HepG2 (cell line): ENCODE results near the gene CD164L2.

ENCODE experiments used
- MAFK ChIP-seq, 2 experiments: IDR thresholded peaks in 1 of 2; conservative IDR thresholded peaks in 1 of 2; 2 replicates each; pipeline ENCODE4 v1.6.1; 2011; ENCODE audit warnings: improper control_type of control experiment in 2 of 2, low read length in 2 of 2
- ZNF124 ChIP-seq: sonication (generic); formaldehyde crosslinking; IDR thresholded peaks from 2 replicates; pipeline ENCODE4 v1.4.0; 2020; ENCODE audit warnings: missing genetic modification reagents
- TF ChIP-seq, protein P1 (sequence below), 2 experiments: IDR thresholded peaks; 2 replicates each; pipeline ENCODE4 v1.6.1; 2011 to 2012; ENCODE audit warnings: low read length in 2 of 2, borderline replicate concordance in 1 of 2, low read depth in 1 of 2, mild to moderate bottlenecking in 1 of 2, moderate library complexity in 1 of 2

DNA sequence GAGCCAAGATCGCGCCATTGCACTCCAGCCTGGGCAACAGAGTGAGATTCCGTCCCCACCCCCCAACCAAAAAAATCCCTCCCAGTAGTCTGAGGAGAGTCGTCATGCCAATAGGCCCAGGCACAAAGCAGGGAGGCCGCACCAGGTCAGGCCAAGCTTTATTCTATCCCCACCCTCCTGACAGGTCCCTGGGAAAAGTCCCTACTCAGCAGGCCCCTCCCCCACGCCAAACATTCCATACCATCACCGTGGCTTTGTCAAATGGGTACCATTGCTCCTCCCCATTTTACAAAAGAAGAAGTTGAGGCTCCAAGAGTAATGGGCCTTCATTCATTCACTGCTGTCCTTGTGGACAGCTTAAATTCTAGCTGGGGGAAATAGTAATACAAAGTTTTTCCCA, 14.6 kb upstream of the CD164L2 start:
- TF ChIP-seq MAFK (conservative IDR thresholded peaks at IDR 0.05 in 1 of 2, IDR thresholded peaks at IDR 0.05 in 1 of 2; ENCODE audit: low read length in 2 of 2) (no peak), ZNF124 (no peak)
- TF ChIP-seq, protein P1, sequence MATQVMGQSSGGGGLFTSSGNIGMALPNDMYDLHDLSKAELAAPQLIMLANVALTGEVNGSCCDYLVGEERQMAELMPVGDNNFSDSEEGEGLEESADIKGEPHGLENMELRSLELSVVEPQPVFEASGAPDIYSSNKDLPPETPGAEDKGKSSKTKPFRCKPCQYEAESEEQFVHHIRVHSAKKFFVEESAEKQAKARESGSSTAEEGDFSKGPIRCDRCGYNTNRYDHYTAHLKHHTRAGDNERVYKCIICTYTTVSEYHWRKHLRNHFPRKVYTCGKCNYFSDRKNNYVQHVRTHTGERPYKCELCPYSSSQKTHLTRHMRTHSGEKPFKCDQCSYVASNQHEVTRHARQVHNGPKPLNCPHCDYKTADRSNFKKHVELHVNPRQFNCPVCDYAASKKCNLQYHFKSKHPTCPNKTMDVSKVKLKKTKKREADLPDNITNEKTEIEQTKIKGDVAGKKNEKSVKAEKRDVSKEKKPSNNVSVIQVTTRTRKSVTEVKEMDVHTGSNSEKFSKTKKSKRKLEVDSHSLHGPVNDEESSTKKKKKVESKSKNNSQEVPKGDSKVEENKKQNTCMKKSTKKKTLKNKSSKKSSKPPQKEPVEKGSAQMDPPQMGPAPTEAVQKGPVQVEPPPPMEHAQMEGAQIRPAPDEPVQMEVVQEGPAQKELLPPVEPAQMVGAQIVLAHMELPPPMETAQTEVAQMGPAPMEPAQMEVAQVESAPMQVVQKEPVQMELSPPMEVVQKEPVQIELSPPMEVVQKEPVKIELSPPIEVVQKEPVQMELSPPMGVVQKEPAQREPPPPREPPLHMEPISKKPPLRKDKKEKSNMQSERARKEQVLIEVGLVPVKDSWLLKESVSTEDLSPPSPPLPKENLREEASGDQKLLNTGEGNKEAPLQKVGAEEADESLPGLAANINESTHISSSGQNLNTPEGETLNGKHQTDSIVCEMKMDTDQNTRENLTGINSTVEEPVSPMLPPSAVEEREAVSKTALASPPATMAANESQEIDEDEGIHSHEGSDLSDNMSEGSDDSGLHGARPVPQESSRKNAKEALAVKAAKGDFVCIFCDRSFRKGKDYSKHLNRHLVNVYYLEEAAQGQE (IDR thresholded peaks at IDR 0.05; ENCODE audit: borderline replicate concordance in 1 of 2, low read depth in 1 of 2, low read length in 2 of 2) = no peak
